ENCODE results near the gene ENPP3. TPM values are rescaled to one million over a fixed set of nuclear protein-coding genes. Genes with fewer than 3 reads are reported as not detected.

Gene ENPP3
- total RNA-seq, 1 experiment from 2014 or later = 0.15 TPM

GRCh38 chr6:131731224-131731623, 94.1 kb downstream of the ENPP3 start:
- no peak for DNase-seq
- H3K14ac ChIP-seq (ENCODE audit: insufficient read depth, low read length) = no peak overlapping the region
- H3K27ac Mint-ChIP-seq = no peak overlapping the region
- peaks cover 6% of the 10 kb centered on the region in 2 experiments; a peak in 3 of 5 replicates for H3K9me3 Mint-ChIP-seq
- H3K23ac ChIP-seq (ENCODE audit: insufficient read length, low read depth, low read length) = no peak overlapping the region
- H4K8ac ChIP-seq (replicated peaks; ENCODE audit: insufficient read length, low read depth, low read length) = no peak overlapping the region
- peaks cover 0 to under 1% (median 0%) of the 10 kb centered on the region in 3 experiments; a peak in 3 of 7 replicates for H3K36me3 Mint-ChIP-seq (ENCODE audit: insufficient read depth in 1 of 3, low read depth in 3 of 3)
- H3K4me2 ChIP-seq (ENCODE audit: insufficient read depth, insufficient read length, low read length) = no peak overlapping the region
- H2BK120ac ChIP-seq (ENCODE audit: low read depth, low read length, poor library complexity, severe bottlenecking) = no peak overlapping the region
- no peaks in the 10 kb centered on the region for H3K9me3 ChIP-seq (ENCODE audit: control insufficient read depth, low read depth, low read length)
- no peaks in the 10 kb centered on the region; the same call in 1 of the 2 replicates for H3K27me3 Mint-ChIP-seq (ENCODE audit: low read depth)
- no peaks in the 10 kb centered on the region for H3K79me2 ChIP-seq (ENCODE audit: insufficient read depth, low read length)
- H3K4me3 Mint-ChIP-seq = no peak overlapping the region
- no peak overlapping the region for H2BK12ac ChIP-seq (ENCODE audit: insufficient read length, low read depth, low read length)
- no peaks in the 10 kb centered on the region for H3K79me1 ChIP-seq (ENCODE audit: insufficient read depth, low read depth, low read length, poor library complexity, severe bottlenecking)
- no peak overlapping the region for H4K91ac ChIP-seq (ENCODE audit: insufficient read length, low read depth, low read length)
- no peaks in the 10 kb centered on the region for H3K4me1 ChIP-seq (ENCODE audit: insufficient read depth, low read length)
- H4K20me1 ChIP-seq (ENCODE audit: control insufficient read depth, insufficient read depth, insufficient read length) = no peaks in the 10 kb centered on the region
- H3T11ph ChIP-seq (ENCODE audit: low read length) = no peak overlapping the region
- no peak overlapping the region for H3K27ac ChIP-seq (ENCODE audit: insufficient read length, low read depth, low read length)
- TF ChIP-seq, protein P1, sequence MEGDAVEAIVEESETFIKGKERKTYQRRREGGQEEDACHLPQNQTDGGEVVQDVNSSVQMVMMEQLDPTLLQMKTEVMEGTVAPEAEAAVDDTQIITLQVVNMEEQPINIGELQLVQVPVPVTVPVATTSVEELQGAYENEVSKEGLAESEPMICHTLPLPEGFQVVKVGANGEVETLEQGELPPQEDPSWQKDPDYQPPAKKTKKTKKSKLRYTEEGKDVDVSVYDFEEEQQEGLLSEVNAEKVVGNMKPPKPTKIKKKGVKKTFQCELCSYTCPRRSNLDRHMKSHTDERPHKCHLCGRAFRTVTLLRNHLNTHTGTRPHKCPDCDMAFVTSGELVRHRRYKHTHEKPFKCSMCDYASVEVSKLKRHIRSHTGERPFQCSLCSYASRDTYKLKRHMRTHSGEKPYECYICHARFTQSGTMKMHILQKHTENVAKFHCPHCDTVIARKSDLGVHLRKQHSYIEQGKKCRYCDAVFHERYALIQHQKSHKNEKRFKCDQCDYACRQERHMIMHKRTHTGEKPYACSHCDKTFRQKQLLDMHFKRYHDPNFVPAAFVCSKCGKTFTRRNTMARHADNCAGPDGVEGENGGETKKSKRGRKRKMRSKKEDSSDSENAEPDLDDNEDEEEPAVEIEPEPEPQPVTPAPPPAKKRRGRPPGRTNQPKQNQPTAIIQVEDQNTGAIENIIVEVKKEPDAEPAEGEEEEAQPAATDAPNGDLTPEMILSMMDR (conservative IDR thresholded peaks at IDR 0.05) = no peak
- no peaks in the 10 kb centered on the region; the same call in 1 of the 2 replicates for H3K27me3 ChIP-seq (ENCODE audit: insufficient read depth, low read length)
- H2BK5ac ChIP-seq (ENCODE audit: insufficient read length, low read length) = no peak overlapping the region
- no peak overlapping the region for H2BK15ac ChIP-seq (ENCODE audit: low read depth, low read length)
- H3K23me2 ChIP-seq (ENCODE audit: insufficient read length, low read depth, low read length, poor library complexity, severe bottlenecking) = no peaks in the 10 kb centered on the region
- no peak overlapping the region for H2BK20ac ChIP-seq (ENCODE audit: low read depth, low read length, poor library complexity, severe bottlenecking)
- no peak overlapping the region for H2AFZ ChIP-seq (ENCODE audit: low read length)
- H3K4ac ChIP-seq (ENCODE audit: low read depth, low read length) = no peak overlapping the region
- H4K5ac ChIP-seq (ENCODE audit: insufficient read length, low read depth, low read length) = no peak overlapping the region
- H3K4me1 Mint-ChIP-seq = peaks cover 0 to 5% of the 10 kb centered on the region in 2 experiments; a peak in 2 of 4 replicates
- H2AK5ac ChIP-seq (ENCODE audit: insufficient read length, low read length) = no peak overlapping the region
- no peak overlapping the region for H3K56ac ChIP-seq (ENCODE audit: insufficient read length, low read depth, low read length)
- no peak overlapping the region for H3K18ac ChIP-seq (ENCODE audit: insufficient read length, low read depth, low read length)
- H3K9ac ChIP-seq (ENCODE audit: extremely low read depth, insufficient read length, low read length) = no peak overlapping the region

All from H9 (cell line).